Stomach (tissue), 9 donors: Measurements from ENCODE around the gene DBN1. TPM values are rescaled to one million over a fixed set of nuclear protein-coding genes. Genes with fewer than 3 reads are reported as not detected.
"Not testable (repeated sequence)": the region's sequence is repeated elsewhere in the genome, so short reads cannot be mapped to it uniquely, and the experiment has no call there.

Source experiments
- DNase-seq, 2 donors: peaks; one replicate each; pipeline versions ENCODE4 v3.0.0 to v3.0.0-alpha.2; 2013 to 2019
- H3K27ac ChIP-seq, 5 donors: fragments of 200-600 bp in 4 of 5; sonication (generic) in 4 of 5; one replicate each; pipeline ENCODE4 v1.5.1; 2013 to 2019; ENCODE audit warnings: mild to moderate bottlenecking in 1 of 5, moderate library complexity in 1 of 5
- H3K27me3 ChIP-seq, 3 donors: fragments of 200-600 bp; sonication (generic); one replicate each; pipeline ENCODE4 v1.5.1; 2017 to 2019; ENCODE audit warnings: mixed run types in 1 of 3
- H3K36me3 ChIP-seq, 4 donors: fragments of 200-600 bp; sonication (generic); 1 replicate in 3 of 4; 2 replicates in 1 of 4; pipeline ENCODE4 v1.5.1; 2016 to 2019
- H3K4me1 ChIP-seq, 4 donors: fragments of 200-600 bp; sonication (generic); one replicate each; pipeline ENCODE4 v1.5.1; 2016 to 2019
- H3K4me3 ChIP-seq, 4 donors: fragments of 200-600 bp; sonication (generic) in 3 of 4; one replicate each; pipeline ENCODE4 v1.5.1; 2016 to 2019; ENCODE audit warnings: mild to moderate bottlenecking in 1 of 4
- H3K9me3 ChIP-seq, 4 donors: fragments of 200-600 bp; sonication (generic); one replicate each; pipeline ENCODE4 v1.5.1; 2016 to 2019
- EP300 ChIP-seq: sonication (generic); formaldehyde crosslinking; IDR thresholded peaks from one replicate; pipeline ENCODE4 v1.6.1; 2017; ENCODE audit warnings: antibody characterized with exemption
- POLR2A ChIP-seq, 4 donors: fragments of 450-650 bp; IDR thresholded peaks; one replicate each; pipeline ENCODE4 v1.6.1; 2016; ENCODE audit warnings: antibody characterized with exemption in 4 of 4, control low read depth in 2 of 4, mild to moderate bottlenecking in 1 of 4, moderate library complexity in 1 of 4
- POLR2AphosphoS5 ChIP-seq, 3 donors: sonication (generic); formaldehyde crosslinking; IDR thresholded peaks; one replicate each; pipeline ENCODE4 v1.6.1; 2016; ENCODE audit warnings: antibody characterized with exemption in 3 of 3
- WGBS, 5 donors: extraction: QIAGEN DNeasy Blood & Tissue Kit in 3 of 5; methylation state at CpG; one replicate each; pipeline versions ENCODE4 v1.1.5 to v1.1.7; 2013 to 2018; 5-methylcytosine and 5-hydroxymethylcytosine counted together
- intact Hi-C: fragments of 100-400 bp; cut with DNase I; formaldehyde crosslinking; loops from one replicate; pipeline ENCODE4 v1.15.1; 2023; ENCODE audit warnings: low total_unique reads
- polyA plus RNA-seq, 3 donors: library from polyadenylated mRNA; stranded (reverse); fragments of 200-250 nt; gene quantifications; one replicate each; pipeline ENCODE4 v1.2.3, GENCODE V29; 2013
- total RNA-seq, 5 donors: library from RNA; depleted of rRNA; stranded (reverse); fragments of >200 nt; gene quantifications; one replicate each; pipeline versions ENCODE4 v1.1.0 to v1.2.3, GENCODE V29; 2014 to 2016
- TF ChIP-seq, protein P1 (sequence below), 7 experiments: fragments of 450-650 bp in 4 of 7; fragments of 200-600 bp in 3 of 7; sonication (generic) in 3 of 7; IDR thresholded peaks; one replicate each; pipeline ENCODE4 v1.5.1; 2016 to 2019; ENCODE audit warnings: antibody characterized with exemption in 7 of 7, control low read depth in 2 of 7, mild to moderate bottlenecking in 1 of 7
- donor health status: healthy with polysubstance abuse.
- donor health status: Bipolar disorder and iron deficiency.
- donor health status: healthy.

Gene DBN1
- total and polyA plus RNA-seq, 8 donors = 14.7 to 78.1 (median 36.5) TPM

DNA sequence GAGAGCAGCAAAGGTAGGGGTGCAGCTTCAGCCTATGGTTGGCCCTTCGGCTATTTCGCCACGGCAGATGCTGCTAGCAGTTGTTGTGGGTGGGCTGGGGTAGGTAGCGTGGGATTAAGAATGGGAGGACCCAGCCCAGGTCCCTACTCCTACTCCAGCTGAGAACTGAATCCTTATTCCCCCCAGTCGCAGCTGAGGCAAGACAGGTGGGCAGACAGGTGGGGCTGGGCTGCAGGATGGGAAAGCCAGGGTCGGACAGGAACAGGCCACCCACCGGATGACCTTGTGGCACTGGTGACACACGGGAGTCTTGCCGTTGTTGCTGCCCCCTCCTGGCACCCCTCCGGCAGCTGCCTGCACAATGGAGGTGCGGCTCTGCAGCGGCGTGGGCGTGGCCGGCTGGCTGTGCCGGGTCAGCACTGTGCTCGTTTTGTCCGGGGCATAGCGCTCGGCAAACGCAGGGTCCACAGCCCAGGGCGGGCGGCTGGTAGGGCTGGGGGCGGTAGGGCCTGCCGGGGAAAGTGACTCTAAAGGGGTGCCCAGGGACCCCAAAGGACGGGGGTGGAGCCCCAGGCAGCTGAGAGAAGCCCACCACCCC, 15.8 kb upstream of the DBN1 start:
- WGBS, 5 donors = 28 to 54% (median 46%) methylated on average over 23 to 26 of the region's 26 CpGs
- DNase-seq = peak; percentile 68 to 86
- Histone ChIP-seq H3K4me3 (no peak overlapping the region), H3K27ac (peak overlapping the region in 2 of 5 donors; percentile 89 to 90), H3K36me3 (peaks cover 28 to 87% (median 74%) of the 10 kb centered on the region in 4 donors), H3K27me3 (no peaks in the 10 kb centered on the region), H3K9me3 (no peaks in the 10 kb centered on the region), H3K4me1 (peaks cover 18 to 77% (median 47%) of the 10 kb centered on the region in 4 donors)
- TF ChIP-seq, protein P1, sequence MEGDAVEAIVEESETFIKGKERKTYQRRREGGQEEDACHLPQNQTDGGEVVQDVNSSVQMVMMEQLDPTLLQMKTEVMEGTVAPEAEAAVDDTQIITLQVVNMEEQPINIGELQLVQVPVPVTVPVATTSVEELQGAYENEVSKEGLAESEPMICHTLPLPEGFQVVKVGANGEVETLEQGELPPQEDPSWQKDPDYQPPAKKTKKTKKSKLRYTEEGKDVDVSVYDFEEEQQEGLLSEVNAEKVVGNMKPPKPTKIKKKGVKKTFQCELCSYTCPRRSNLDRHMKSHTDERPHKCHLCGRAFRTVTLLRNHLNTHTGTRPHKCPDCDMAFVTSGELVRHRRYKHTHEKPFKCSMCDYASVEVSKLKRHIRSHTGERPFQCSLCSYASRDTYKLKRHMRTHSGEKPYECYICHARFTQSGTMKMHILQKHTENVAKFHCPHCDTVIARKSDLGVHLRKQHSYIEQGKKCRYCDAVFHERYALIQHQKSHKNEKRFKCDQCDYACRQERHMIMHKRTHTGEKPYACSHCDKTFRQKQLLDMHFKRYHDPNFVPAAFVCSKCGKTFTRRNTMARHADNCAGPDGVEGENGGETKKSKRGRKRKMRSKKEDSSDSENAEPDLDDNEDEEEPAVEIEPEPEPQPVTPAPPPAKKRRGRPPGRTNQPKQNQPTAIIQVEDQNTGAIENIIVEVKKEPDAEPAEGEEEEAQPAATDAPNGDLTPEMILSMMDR (IDR thresholded peaks at IDR 0.05) = peak in 1 of 7 experiments; percentile 19
- TF ChIP-seq POLR2AphosphoS5 (IDR thresholded peaks at IDR 0.05) (peak in 1 of 3 donors; percentile 40), POLR2A (IDR thresholded peaks at IDR 0.05) (no peak), EP300 (no peak)
- intact Hi-C loops = no loop called here

DNA sequence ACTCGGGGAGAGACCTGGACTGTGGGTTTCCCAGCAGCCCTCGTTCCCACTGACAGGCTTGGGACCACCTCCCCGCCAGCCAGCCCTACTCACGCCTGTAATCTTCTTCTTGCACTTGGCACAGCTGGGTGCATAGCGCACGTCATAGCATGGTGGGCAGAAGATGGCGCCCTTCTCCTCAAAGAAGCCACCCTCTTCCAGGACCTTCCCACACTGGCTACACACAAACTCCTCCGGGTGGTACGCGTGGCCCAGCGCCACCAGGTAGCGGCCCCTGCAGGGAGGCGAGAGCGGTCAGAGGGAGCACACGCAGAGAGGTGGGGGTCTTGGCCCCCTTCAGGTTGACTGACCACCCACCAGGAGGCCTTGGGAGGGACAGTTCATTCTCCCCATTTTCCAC, 14.5 kb upstream of the DBN1 start:
- peaks cover 8 to 77% (median 42%) of the 10 kb centered on the region in 4 donors for H3K4me1 ChIP-seq
- 77 to 93% (median 88%) methylated on average over 3 to 15 of the region's 15 CpGs for WGBS, 5 donors
- peak overlapping the region in 1 of 5 donors; percentile 46 for H3K27ac ChIP-seq
- H3K9me3 ChIP-seq = no peaks in the 10 kb centered on the region
- TF ChIP-seq POLR2AphosphoS5 (IDR thresholded peaks at IDR 0.05) (no peak), POLR2A (IDR thresholded peaks at IDR 0.05) (no peak), EP300 (no peak)
- TF ChIP-seq, protein P1 (IDR thresholded peaks at IDR 0.05) = no peak
- H3K36me3 ChIP-seq = peaks cover 40 to 99% (median 84%) of the 10 kb centered on the region in 4 donors
- no peaks in the 10 kb centered on the region for H3K27me3 ChIP-seq
- intact Hi-C loops = no loop called here
- no peak for DNase-seq
- H3K4me3 ChIP-seq = no peak overlapping the region

DNA sequence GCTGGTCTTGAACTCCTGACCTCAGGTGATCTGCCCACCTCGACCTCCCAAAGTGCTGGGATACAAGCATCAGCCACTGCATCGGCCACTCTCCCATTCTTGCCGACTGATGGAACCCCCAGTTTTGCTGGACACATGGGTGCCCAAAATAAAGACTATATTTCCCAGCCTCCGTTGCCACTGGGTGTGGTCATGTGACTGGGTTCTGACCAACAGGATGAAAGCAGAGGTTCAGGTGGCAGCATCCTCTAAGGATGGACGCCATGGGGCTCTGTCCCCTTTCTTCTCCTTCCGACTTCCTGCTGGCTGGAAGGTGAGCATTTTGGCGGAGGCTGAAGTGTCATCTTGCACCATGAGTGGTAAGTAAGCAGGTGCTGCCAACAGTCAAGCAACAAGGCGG, 13.7 kb upstream of the DBN1 start:
- intact Hi-C loops = no loop called here
- no peak overlapping the region for H3K4me3 ChIP-seq
- TF ChIP-seq POLR2A (IDR thresholded peaks at IDR 0.05) (no peak), POLR2AphosphoS5 (IDR thresholded peaks at IDR 0.05) (no peak), EP300 (no peak)
- TF ChIP-seq, protein P1 (IDR thresholded peaks at IDR 0.05) = no peak
- no peak overlapping the region for H3K27ac ChIP-seq
- no peak for DNase-seq
- WGBS, 5 donors = 86 to 94% (median 90%) methylated on average over 8 of the region's 8 CpGs
- no peaks in the 10 kb centered on the region for H3K27me3 ChIP-seq
- H3K36me3 ChIP-seq = peaks cover 39 to 93% (median 81%) of the 10 kb centered on the region in 4 donors
- H3K4me1 ChIP-seq = peaks cover 8 to 72% (median 40%) of the 10 kb centered on the region in 4 donors
- no peaks in the 10 kb centered on the region for H3K9me3 ChIP-seq

DNA sequence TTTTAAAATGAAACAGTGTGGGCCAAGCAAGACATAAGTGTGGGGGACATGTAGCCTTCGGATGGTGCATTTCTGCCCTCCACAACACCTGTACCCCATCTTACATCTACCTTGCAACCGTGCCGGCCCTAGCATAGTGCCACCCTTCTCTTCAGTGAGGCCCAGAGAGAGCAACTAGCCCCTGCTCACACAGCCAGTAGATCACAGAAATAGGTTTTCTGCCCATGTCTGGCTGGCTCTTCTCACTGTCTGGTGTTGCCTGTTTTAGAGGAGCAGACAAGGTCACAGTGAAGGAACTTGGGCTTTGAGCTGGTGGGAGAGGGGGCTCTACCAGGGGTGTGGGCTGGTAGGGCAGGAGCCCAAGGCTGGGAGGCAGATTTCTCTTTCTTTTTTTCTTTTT, 12.8 kb upstream of the DBN1 start:
- no peak for DNase-seq
- Histone ChIP-seq H3K4me3 (no peak overlapping the region), H3K27me3 (no peaks in the 10 kb centered on the region), H3K27ac (no peak overlapping the region), H3K9me3 (no peaks in the 10 kb centered on the region), H3K4me1 (peaks cover 8 to 72% (median 37%) of the 10 kb centered on the region in 4 donors), H3K36me3 (peaks cover 36 to 91% (median 76%) of the 10 kb centered on the region in 4 donors)
- intact Hi-C loops = no loop called here
- WGBS, 5 donors = 88 to 98% (median 95%) methylated on average over 3 of the region's 3 CpGs
- no peak for TF ChIP-seq POLR2A (IDR thresholded peaks at IDR 0.05)
- TF ChIP-seq POLR2AphosphoS5 (IDR thresholded peaks at IDR 0.05) = no peak
- TF ChIP-seq, protein P1 (IDR thresholded peaks at IDR 0.05) = no peak
- no peak for TF ChIP-seq EP300

DNA sequence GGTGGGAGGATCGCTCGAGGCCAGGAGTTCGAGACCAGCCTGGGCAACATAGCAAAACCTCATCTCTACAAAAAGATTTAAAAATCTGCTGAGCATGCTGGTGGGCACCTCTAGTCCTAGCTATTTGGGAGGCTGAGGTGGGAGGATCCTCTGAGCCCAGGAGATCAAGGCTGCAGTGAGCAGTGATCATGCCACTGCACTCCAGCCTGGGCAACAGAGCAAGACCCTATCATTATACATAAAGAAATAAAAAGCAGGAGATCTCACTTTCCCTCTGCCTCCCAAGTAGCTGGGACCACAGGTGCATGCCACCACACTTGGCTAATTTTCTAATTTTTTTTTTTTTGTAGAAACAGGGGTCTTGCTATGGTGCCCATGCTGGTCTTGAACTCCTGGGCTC, 12.3 kb upstream of the DBN1 start:
- DNase-seq, H3K4me3 ChIP-seq, intact Hi-C loops, H3K9me3 ChIP-seq, H3K27me3 ChIP-seq: not testable (repeated sequence)
- Histone ChIP-seq H3K36me3 (peaks cover 32 to 87% (median 72%) of the 10 kb centered on the region in 4 donors), H3K4me1 (peaks cover 8 to 71% (median 37%) of the 10 kb centered on the region in 4 donors), H3K27ac (peak overlapping the region in 2 of 5 donors; percentile 16 to 26)
- 93 to 100% (median 96%) methylated on average over 3 of the region's 3 CpGs for WGBS, 5 donors
